ENCODE data around the gene MICAL2.

DNA sequence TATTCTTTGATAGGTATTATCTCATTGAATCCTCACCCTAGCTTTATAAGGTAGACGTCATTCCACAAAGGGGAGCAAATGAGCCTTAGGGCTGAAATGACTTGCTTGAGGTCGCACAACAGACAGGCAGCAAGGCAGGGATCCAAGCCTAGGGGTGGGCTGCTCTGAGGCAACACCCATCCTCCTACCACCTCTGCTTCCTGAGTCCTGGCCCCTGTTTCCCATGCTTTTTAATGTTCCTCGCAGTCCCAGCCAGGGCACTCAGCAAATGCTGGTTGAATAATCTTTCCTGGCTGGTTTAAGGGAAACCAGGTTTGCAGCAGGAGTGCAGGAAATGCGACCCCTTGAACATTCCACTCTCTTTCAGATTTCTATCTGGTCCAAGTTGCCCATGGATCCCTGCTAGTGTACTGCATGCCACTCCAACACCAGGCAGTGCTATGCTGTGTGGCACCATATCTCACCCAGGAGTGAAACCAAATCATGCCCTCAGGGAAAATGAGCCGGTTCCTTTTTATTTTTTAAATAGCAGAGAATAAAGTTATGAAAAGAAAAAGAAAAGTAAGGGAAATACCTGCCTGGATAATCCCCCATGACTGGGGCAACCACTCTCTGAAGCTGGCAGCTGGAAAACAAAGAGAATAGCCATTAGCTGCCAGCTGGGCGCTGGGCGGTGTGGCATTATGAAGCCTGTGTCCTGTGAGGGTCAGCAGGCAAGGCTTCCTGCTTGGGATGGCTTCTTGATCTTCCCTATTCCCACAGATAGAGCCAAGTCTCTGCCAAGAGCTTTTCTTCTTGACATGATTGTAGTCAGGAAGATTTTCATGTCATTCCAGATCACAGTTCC, 21.8 kb downstream of the MICAL2 start:
- TF ChIP-seq POLR2A (IDR thresholded peaks at IDR 0.05; ENCODE audit: low read depth, low read length) (no peak), POLR2AphosphoS5 (IDR thresholded peaks at IDR 0.05; ENCODE audit: low read depth, low read length) (no peak), TAF1 (IDR thresholded peaks at IDR 0.05; ENCODE audit: low read depth, low read length) (no peak), POU2F2 (IDR thresholded peaks at IDR 0.05; ENCODE audit: low read depth, low read length) (no peak)
